ENCODE measurements around the gene ITIH1. TPM values are rescaled to one million over a fixed set of nuclear protein-coding genes. Genes with fewer than 3 reads are reported as not detected.

The ITIH1 gene
- total RNA-seq, 1 experiment from 2014 or later: 0.26 TPM

GRCh38 chr3:52790337-52790736 is 12.9 kb downstream of the ITIH1 start:
- H3K36me3 Mint-ChIP-seq: no peaks in the 10 kb centered on the region
- H3K9me3 Mint-ChIP-seq: no peaks in the 10 kb centered on the region
- H3K27ac Mint-ChIP-seq: no peak overlapping the region

More at GRCh38 chr3:52790337-52790736, 12.9 kb downstream of the ITIH1 start:
- no peak for TF ChIP-seq ATF1 (CRISPR knock-in tag; IDR thresholded peaks at IDR 0.05)
- no peak for TF ChIP-seq OVOL2 (CRISPR knock-in tag; IDR thresholded peaks at IDR 0.05; ENCODE audit: borderline replicate concordance)
- no peak for TF ChIP-seq FOXJ3 (CRISPR knock-in tag; IDR thresholded peaks at IDR 0.05; ENCODE audit: borderline replicate concordance)
- no peak for TF ChIP-seq ATF2 (CRISPR knock-in tag; IDR thresholded peaks at IDR 0.05; ENCODE audit: borderline replicate concordance, low read depth)
- TF ChIP-seq TCF7 (CRISPR knock-in tag; IDR thresholded peaks at IDR 0.05; ENCODE audit: low read depth): no peak
- TF ChIP-seq ZNF396 (CRISPR knock-in tag; IDR thresholded peaks at IDR 0.05; ENCODE audit: borderline replicate concordance): no peak
- TF ChIP-seq ZNF512 (CRISPR knock-in tag; IDR thresholded peaks at IDR 0.05; ENCODE audit: borderline replicate concordance): no peak
- TF ChIP-seq GRHL2 (CRISPR knock-in tag; IDR thresholded peaks at IDR 0.05; ENCODE audit: insufficient replicate concordance, severe bottlenecking): no peak
- no peak for TF ChIP-seq ZMAT4 (CRISPR knock-in tag; IDR thresholded peaks at IDR 0.05)
- no peak for TF ChIP-seq TEAD1 (CRISPR knock-in tag; IDR thresholded peaks at IDR 0.05)
- no peak for TF ChIP-seq ZNF121 (CRISPR knock-in tag; IDR thresholded peaks at IDR 0.05)
- TF ChIP-seq SP1 (CRISPR knock-in tag; conservative IDR thresholded peaks at IDR 0.05): no peak
- TF ChIP-seq ATF3 (CRISPR knock-in tag; conservative IDR thresholded peaks at IDR 0.05): no peak
- TF ChIP-seq E2F5 (CRISPR knock-in tag; IDR thresholded peaks at IDR 0.05): no peak
- no peak for TF ChIP-seq ERG (CRISPR knock-in tag; IDR thresholded peaks at IDR 0.05)
- no peak for TF ChIP-seq GTF2I (CRISPR knock-in tag; conservative IDR thresholded peaks at IDR 0.05)
- TF ChIP-seq AFF4 (CRISPR knock-in tag; IDR thresholded peaks at IDR 0.05; ENCODE audit: borderline replicate concordance): no peak
- CTCF ChIA-PET: interaction anchor here (1.9 to 5.4 kb wide), 2 partner anchors 9 to 30 kb away, joined by 9 to 41 read pairs; no protein-coding TSS in a partner anchor
- POLR2A ChIA-PET: interaction anchor here (0.8 kb wide), 1 partner anchor 8 kb away, joined by 3 read pairs; no protein-coding TSS in a partner anchor
- no peak for ATAC-seq
- H3K4me1 Mint-ChIP-seq: no peaks in the 10 kb centered on the region
- DNase-seq (ENCODE audit: low spot score): no peak
- H3K27me3 Mint-ChIP-seq (ENCODE audit: low read depth): no peaks in the 10 kb centered on the region
- H3K4me3 Mint-ChIP-seq: no peak overlapping the region

Measured in WTC11 (cell line).